Measurements from ENCODE around the gene TRIM32. TPM values are rescaled to one million over a fixed set of nuclear protein-coding genes. Genes with fewer than 3 reads are reported as not detected.

The TRIM32 gene
- total and polyA plus RNA-seq, 2 of the 13 experiments (the other 11 are each of a cell fraction or from before 2014, with no cell fraction given) = 6.5 to 7.7 TPM

DNA sequence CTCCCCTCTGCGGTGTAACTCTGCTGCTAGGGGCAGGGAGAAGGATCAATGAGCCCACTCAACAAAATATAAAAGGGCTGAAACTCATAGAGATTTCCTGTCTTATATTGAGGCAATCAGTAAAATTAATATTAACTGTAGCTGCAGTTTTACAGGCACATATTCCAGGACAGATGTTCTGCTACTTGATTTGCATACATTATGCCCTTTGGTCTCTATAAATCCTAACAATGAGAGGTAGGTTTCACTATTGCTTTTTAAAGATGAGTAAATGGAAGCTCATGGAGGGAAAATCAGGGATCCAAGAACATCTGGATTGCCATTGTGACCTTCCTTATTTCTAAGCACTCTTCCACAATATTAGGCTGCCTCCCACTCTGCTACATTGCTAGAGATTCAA, 23.5 kb upstream of the TRIM32 start:
- FAIRE-seq = no peak
- in situ Hi-C loops (cut with HindIII; ENCODE audit: extremely low pct_ligation_motif_present, low pct_unique_long_range_greater_than_20kb) = loop anchor here (5.0 kb wide), 2 partner anchors 511 to 781 kb away; partner anchors contain the start of gene PAPPA
- Histone ChIP-seq H3K9me3 (ENCODE audit: low read length) (no peaks in the 10 kb centered on the region), H3K27me3 (ENCODE audit: control insufficient read depth in 1 of 2, insufficient read depth in 2 of 2, low read length in 2 of 2) (no peaks in the 10 kb centered on the region), H3K4me1 (ENCODE audit: insufficient read depth, low read length) (peaks cover 8% of the 10 kb centered on the region; the same call in 1 of the 2 replicates), H3K79me2 (ENCODE audit: insufficient read depth, low read length) (no peaks in the 10 kb centered on the region), H3K36me3 (replicated peaks in 1 of 2; ENCODE audit: control insufficient read depth in 1 of 2, insufficient read depth in 2 of 2, low read length in 2 of 2) (no peaks in the 10 kb centered on the region), H3K4me2 (ENCODE audit: low read depth, low read length) (no peak overlapping the region), H3K27ac (ENCODE audit: extremely low read length, insufficient read depth, low read length) (no peak overlapping the region), H3K4me3 (replicated peaks in 1 of 3; ENCODE audit: insufficient read depth in 1 of 3, low read depth in 2 of 3, low read length in 3 of 3) (no peak overlapping the region), H2AFZ (ENCODE audit: low read length) (no peak overlapping the region), H3K9ac (ENCODE audit: insufficient read depth, low read depth, low read length) (no peak overlapping the region), H4K20me1 (ENCODE audit: insufficient read depth, low read length) (no peaks in the 10 kb centered on the region)
- intact Hi-C loops (cut with micrococcal nuclease; ENCODE audit: unreplicated experiment) = loop anchor here (5.0 kb wide), 1 partner anchor 781 kb away; no protein-coding TSS in a partner anchor
- no peak for ATAC-seq
- no TSS peak for BruUV-seq (replicated peaks)
- 92% methylated on average over 1 of the region's 1 CpG for WGBS (ENCODE audit: low lambda C conversion rate)
- DNase-seq (ENCODE audit: low spot score) = no peak
- ChIA-PET POLR2A (no interaction called here), CTCF (ENCODE audit: low intra/inter-chr PET ratio, low total read pairs) (no interaction called here)
- TF ChIP-seq, protein P1, sequence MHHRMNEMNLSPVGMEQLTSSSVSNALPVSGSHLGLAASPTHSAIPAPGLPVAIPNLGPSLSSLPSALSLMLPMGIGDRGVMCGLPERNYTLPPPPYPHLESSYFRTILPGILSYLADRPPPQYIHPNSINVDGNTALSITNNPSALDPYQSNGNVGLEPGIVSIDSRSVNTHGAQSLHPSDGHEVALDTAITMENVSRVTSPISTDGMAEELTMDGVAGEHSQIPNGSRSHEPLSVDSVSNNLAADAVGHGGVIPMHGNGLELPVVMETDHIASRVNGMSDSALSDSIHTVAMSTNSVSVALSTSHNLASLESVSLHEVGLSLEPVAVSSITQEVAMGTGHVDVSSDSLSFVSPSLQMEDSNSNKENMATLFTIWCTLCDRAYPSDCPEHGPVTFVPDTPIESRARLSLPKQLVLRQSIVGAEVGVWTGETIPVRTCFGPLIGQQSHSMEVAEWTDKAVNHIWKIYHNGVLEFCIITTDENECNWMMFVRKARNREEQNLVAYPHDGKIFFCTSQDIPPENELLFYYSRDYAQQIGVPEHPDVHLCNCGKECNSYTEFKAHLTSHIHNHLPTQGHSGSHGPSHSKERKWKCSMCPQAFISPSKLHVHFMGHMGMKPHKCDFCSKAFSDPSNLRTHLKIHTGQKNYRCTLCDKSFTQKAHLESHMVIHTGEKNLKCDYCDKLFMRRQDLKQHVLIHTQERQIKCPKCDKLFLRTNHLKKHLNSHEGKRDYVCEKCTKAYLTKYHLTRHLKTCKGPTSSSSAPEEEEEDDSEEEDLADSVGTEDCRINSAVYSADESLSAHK (CRISPR knock-in tag; IDR thresholded peaks at IDR 0.05; ENCODE audit: borderline replicate concordance) = no peak
- TF ChIP-seq ZNF17 (CRISPR knock-in tag; IDR thresholded peaks at IDR 0.05) = no peak
- no peak for TF ChIP-seq RBAK (CRISPR knock-in tag; IDR thresholded peaks at IDR 0.05)
- TF ChIP-seq, protein P2, sequence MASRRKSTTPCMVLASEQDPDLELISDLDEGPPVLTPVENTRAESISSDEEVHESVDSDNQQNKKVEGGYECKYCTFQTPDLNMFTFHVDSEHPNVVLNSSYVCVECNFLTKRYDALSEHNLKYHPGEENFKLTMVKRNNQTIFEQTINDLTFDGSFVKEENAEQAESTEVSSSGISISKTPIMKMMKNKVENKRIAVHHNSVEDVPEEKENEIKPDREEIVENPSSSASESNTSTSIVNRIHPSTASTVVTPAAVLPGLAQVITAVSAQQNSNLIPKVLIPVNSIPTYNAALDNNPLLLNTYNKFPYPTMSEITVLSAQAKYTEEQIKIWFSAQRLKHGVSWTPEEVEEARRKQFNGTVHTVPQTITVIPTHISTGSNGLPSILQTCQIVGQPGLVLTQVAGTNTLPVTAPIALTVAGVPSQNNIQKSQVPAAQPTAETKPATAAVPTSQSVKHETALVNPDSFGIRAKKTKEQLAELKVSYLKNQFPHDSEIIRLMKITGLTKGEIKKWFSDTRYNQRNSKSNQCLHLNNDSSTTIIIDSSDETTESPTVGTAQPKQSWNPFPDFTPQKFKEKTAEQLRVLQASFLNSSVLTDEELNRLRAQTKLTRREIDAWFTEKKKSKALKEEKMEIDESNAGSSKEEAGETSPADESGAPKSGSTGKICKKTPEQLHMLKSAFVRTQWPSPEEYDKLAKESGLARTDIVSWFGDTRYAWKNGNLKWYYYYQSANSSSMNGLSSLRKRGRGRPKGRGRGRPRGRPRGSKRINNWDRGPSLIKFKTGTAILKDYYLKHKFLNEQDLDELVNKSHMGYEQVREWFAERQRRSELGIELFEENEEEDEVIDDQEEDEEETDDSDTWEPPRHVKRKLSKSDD (CRISPR knock-in tag; IDR thresholded peaks at IDR 0.05; ENCODE audit: low read depth) = no peak
- TF ChIP-seq, protein P3, sequence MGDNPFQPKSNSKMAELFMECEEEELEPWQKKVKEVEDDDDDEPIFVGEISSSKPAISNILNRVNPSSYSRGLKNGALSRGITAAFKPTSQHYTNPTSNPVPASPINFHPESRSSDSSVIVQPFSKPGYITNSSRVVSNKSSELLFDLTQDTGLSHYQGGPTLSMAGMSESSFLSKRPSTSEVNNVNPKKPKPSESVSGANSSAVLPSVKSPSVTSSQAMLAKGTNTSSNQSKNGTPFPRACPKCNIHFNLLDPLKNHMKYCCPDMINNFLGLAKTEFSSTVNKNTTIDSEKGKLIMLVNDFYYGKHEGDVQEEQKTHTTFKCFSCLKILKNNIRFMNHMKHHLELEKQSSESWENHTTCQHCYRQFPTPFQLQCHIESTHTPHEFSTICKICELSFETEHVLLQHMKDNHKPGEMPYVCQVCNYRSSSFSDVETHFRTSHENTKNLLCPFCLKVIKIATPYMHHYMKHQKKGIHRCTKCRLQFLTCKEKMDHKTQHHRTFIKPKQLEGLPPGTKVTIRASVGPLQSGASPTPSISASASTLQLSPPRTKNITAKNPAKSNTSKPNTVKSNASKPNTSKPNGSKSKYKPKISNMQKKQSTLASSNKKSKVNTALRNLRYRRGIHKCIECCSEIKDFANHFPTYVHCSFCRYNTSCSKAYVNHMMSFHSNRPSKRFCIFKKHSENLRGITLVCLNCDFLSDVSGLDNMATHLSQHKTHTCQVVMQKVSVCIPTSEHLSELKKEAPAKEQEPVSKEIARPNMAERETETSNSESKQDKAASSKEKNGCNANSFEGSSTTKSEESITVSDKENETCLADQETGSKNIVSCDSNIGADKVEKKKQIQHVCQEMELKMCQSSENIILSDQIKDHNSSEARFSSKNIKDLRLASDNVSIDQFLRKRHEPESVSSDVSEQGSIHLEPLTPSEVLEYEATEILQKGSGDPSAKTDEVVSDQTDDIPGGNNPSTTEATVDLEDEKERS (CRISPR knock-in tag; IDR thresholded peaks at IDR 0.05) = no peak
- TF ChIP-seq, protein P4, sequence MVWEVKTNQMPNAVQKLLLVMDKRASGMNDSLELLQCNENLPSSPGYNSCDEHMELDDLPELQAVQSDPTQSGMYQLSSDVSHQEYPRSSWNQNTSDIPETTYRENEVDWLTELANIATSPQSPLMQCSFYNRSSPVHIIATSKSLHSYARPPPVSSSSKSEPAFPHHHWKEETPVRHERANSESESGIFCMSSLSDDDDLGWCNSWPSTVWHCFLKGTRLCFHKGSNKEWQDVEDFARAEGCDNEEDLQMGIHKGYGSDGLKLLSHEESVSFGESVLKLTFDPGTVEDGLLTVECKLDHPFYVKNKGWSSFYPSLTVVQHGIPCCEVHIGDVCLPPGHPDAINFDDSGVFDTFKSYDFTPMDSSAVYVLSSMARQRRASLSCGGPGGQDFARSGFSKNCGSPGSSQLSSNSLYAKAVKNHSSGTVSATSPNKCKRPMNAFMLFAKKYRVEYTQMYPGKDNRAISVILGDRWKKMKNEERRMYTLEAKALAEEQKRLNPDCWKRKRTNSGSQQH (CRISPR knock-in tag; IDR thresholded peaks at IDR 0.05; ENCODE audit: low read depth) = no peak
- no peak for TF ChIP-seq ZNF703 (CRISPR knock-in tag; IDR thresholded peaks at IDR 0.05; ENCODE audit: borderline replicate concordance)
- TF ChIP-seq FOXA1 (IDR thresholded peaks at IDR 0.05) = no peak
- TF ChIP-seq FOXA1 (CRISPR knock-in tag; IDR thresholded peaks at IDR 0.05) = no peak
- TF ChIP-seq ZSCAN21 (CRISPR knock-in tag; IDR thresholded peaks at IDR 0.05; ENCODE audit: borderline replicate concordance) = no peak
